OCI-LY3 (cell line): ENCODE results near the gene SNCAIP.
"Not testable (repeated sequence)": the region's sequence is repeated elsewhere in the genome, so short reads cannot be mapped to it uniquely, and the experiment has no call there.

Experiments used
- H2AFZ ChIP-seq: fragments of 200-600, 300-600 bp; shearing (Covaris generic); 2 replicates; pipeline ENCODE4 v1.6.0; 2014; ENCODE audit warnings: antibody characterized with exemption, low read depth, low read length
- H3K27ac ChIP-seq: fragments of 200-600, 300-600 bp; sonication (generic); 2 replicates; pipeline ENCODE4 v1.5.1; 2014; ENCODE audit warnings: mild to moderate bottlenecking, low read length, moderate library complexity, mixed read lengths
- H3K27me3 ChIP-seq: fragments of 200-600, 300-600 bp; sonication (generic); 2 replicates; pipeline ENCODE4 v1.6.1; 2014; ENCODE audit warnings: low read depth, low read length, mixed read lengths
- H3K36me3 ChIP-seq: fragments of 200-600, 300-600 bp; sonication (generic); replicated peaks from 2 replicates; pipeline ENCODE3; 2014; ENCODE audit warnings: low read depth, low read length, mixed read lengths
- H3K4me1 ChIP-seq: fragments of 300-600, 200-600 bp; sonication (generic); 2 replicates; pipeline ENCODE4 v1.6.1; 2014; ENCODE audit warnings: low read length, mixed read lengths
- H3K4me2 ChIP-seq: fragments of 200-600, 300-600 bp; sonication (generic); 2 replicates; pipeline ENCODE4 v1.6.1; 2014; ENCODE audit warnings: low read length, mixed read lengths
- H3K4me3 ChIP-seq: fragments of 300-600, 200-600 bp; sonication (generic); 2 replicates; pipeline ENCODE4 v1.5.1; 2014; ENCODE audit warnings: antibody characterized with exemption, mild to moderate bottlenecking, low read length, moderate library complexity
- H3K79me2 ChIP-seq: fragments of 300-600, 200-600 bp; shearing (Covaris generic); 2 replicates; pipeline ENCODE4 v1.6.1; 2014; ENCODE audit warnings: mild to moderate bottlenecking, low read length, mixed read lengths
- H3K9ac ChIP-seq: fragments of 300-600, 200-600 bp; shearing (Covaris generic); 2 replicates; pipeline ENCODE4 v1.6.0; 2014; ENCODE audit warnings: mild to moderate bottlenecking, low read length, moderate library complexity
- H3K9me3 ChIP-seq: fragments of 200-600, 300-600 bp; shearing (Covaris generic); 2 replicates; pipeline ENCODE4 v1.6.1; 2014; ENCODE audit warnings: low read length, mixed read lengths; ENCODE audit not compliant: insufficient read depth
- H4K20me1 ChIP-seq: fragments of 200-600, 300-600 bp; sonication (generic); 2 replicates; pipeline ENCODE4 v1.6.1; 2016; ENCODE audit warnings: low read length, mixed read lengths; ENCODE audit not compliant: insufficient read depth
- CTCF ChIP-seq: fragments of 200-600, 300-600 bp; sonication (generic); IDR thresholded peaks from 2 replicates; pipeline ENCODE4 v1.5.1; 2014; ENCODE audit warnings: antibody characterized with exemption, low read length, low read depth
- EZH2phosphoT487 ChIP-seq: fragments of 200-600 bp; shearing (Covaris generic); IDR thresholded peaks from 2 replicates; pipeline ENCODE4 v1.6.1; 2018; ENCODE audit warnings: antibody characterized with exemption, mixed run types, low read depth

Gene SNCAIP

DNA sequence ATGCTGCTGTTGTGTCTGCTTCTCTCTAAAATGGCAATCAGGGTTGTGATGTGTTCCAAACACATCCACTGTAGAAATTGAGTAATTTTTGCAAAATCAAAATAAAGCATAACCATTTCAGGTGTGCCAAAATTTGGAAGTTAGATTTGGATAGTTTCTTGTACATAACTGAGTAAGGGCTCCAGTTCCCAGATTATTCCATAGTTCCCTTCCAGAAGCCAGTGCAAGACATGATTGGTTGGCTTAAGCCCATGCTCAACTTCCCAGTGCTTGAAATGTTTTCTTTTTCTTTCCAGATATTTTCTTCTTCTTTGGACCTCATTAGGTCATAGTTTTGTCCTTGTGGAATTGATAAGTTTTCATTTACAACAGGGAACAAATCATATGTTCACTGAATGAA lies 64.2 kb downstream of the SNCAIP start:
- Histone ChIP-seq H3K36me3 (no peaks in the 10 kb centered on the region), H3K79me2 (no peaks in the 10 kb centered on the region), H3K4me2 (no peak overlapping the region), H3K9ac (no peak overlapping the region), H3K4me3 (no peak overlapping the region), H3K27me3 (no peaks in the 10 kb centered on the region), H3K9me3 (no peaks in the 10 kb centered on the region), H3K27ac (no peak overlapping the region), H4K20me1 (no peaks in the 10 kb centered on the region), H2AFZ (no peak overlapping the region), H3K4me1 (no peaks in the 10 kb centered on the region)
- TF ChIP-seq CTCF: no peak
- no peak for TF ChIP-seq EZH2phosphoT487

GRCh38 chr5:122377026-122377425 lies 65.0 kb downstream of the SNCAIP start:
- TF ChIP-seq CTCF: no peak
- no peak for TF ChIP-seq EZH2phosphoT487
- Histone ChIP-seq H3K27ac (no peak overlapping the region), H3K79me2 (no peaks in the 10 kb centered on the region), H3K4me3 (no peak overlapping the region), H3K9me3 (no peaks in the 10 kb centered on the region), H4K20me1 (no peaks in the 10 kb centered on the region), H3K27me3 (no peaks in the 10 kb centered on the region), H3K4me2 (no peak overlapping the region), H3K9ac (no peak overlapping the region), H2AFZ (no peak overlapping the region), H3K4me1 (no peaks in the 10 kb centered on the region), H3K36me3 (no peaks in the 10 kb centered on the region)

DNA sequence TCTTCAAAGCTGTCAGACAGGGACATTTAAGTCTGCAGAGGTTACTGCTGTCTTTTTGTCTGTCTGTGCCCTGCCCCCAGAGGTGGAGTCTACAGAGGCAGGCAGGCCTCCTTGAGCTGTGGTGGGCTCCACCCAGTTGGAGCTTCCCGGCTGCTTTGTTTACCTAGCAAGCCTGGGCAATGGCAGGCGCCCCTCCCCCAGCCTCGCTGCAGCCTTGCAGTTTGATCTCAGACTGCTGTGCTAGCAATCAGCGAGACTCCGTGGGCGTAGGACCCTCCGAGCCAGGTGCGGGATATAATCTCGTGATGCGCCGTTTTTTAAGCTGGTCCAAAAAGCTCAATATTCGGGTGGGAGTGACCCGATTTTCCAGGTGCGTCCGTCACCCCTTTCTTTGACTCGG lies 70.9 kb downstream of the SNCAIP start:
- not testable (repeated sequence) for H3K4me2 ChIP-seq, H3K27me3 ChIP-seq, H3K4me3 ChIP-seq, H3K9me3 ChIP-seq, H3K27ac ChIP-seq, H3K9ac ChIP-seq, H3K79me2 ChIP-seq, H4K20me1 ChIP-seq, H2AFZ ChIP-seq, H3K4me1 ChIP-seq, H3K36me3 ChIP-seq

DNA sequence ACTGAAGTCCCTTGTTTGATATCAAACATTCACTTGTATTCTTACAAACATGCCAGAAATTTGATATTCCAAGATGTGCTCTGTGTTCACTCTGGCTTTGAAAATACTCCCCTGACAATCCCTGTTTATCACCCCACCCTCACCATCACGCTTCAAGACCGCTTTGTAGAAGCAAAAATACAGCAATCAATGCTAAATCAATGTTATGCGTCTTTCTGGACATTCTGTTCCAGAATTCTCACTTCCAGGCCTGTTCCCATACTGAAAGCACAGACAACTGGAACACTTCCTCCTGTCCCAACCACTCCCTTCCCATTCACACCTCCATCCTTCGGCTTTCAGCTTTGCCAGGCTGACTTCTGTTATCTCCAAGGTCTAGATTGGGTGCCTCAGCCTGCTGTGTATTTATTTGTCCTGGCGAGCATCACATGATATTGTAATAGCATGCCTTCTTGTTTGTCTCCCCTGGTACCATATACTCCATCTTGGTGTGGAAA lies 72.8 kb downstream of the SNCAIP start:
- H3K4me1 ChIP-seq: no peaks in the 10 kb centered on the region
- TF ChIP-seq CTCF: no peak

GRCh38 chr5:122385286-122385685 lies 73.2 kb downstream of the SNCAIP start:
- Histone ChIP-seq H3K36me3 (no peaks in the 10 kb centered on the region), H3K79me2 (no peaks in the 10 kb centered on the region), H3K9me3 (no peaks in the 10 kb centered on the region), H3K27me3 (no peaks in the 10 kb centered on the region), H3K27ac (no peak overlapping the region), H3K4me3 (no peak overlapping the region), H4K20me1 (no peaks in the 10 kb centered on the region), H3K4me1 (no peaks in the 10 kb centered on the region), H3K9ac (no peak overlapping the region), H3K4me2 (no peak overlapping the region), H2AFZ (no peak overlapping the region)
- TF ChIP-seq CTCF: no peak
- TF ChIP-seq EZH2phosphoT487: no peak

More for the DNA sequence above, 72.8 kb downstream of the SNCAIP start:
- Histone ChIP-seq H3K79me2 (no peaks in the 10 kb centered on the region), H4K20me1 (no peaks in the 10 kb centered on the region), H2AFZ (no peak overlapping the region), H3K4me3 (no peak overlapping the region), H3K9me3 (no peaks in the 10 kb centered on the region), H3K36me3 (no peaks in the 10 kb centered on the region), H3K27ac (no peak overlapping the region), H3K4me2 (no peak overlapping the region), H3K9ac (no peak overlapping the region), H3K27me3 (no peaks in the 10 kb centered on the region)
